ENCODE data around the gene KCNJ12.
"Not testable (repeated sequence)": the region's sequence is repeated elsewhere in the genome, so short reads cannot be mapped to it uniquely, and the experiment has no call there.

GRCh38 chr17:21410371-21410770, 34.2 kb downstream of the KCNJ12 start:
- TF ChIP-seq, protein P1, sequence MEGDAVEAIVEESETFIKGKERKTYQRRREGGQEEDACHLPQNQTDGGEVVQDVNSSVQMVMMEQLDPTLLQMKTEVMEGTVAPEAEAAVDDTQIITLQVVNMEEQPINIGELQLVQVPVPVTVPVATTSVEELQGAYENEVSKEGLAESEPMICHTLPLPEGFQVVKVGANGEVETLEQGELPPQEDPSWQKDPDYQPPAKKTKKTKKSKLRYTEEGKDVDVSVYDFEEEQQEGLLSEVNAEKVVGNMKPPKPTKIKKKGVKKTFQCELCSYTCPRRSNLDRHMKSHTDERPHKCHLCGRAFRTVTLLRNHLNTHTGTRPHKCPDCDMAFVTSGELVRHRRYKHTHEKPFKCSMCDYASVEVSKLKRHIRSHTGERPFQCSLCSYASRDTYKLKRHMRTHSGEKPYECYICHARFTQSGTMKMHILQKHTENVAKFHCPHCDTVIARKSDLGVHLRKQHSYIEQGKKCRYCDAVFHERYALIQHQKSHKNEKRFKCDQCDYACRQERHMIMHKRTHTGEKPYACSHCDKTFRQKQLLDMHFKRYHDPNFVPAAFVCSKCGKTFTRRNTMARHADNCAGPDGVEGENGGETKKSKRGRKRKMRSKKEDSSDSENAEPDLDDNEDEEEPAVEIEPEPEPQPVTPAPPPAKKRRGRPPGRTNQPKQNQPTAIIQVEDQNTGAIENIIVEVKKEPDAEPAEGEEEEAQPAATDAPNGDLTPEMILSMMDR (IDR thresholded peaks at IDR 0.05) = not testable (repeated sequence)
- not testable (repeated sequence) for TF ChIP-seq POLR2A (IDR thresholded peaks at IDR 0.05)
